HG03432 (cell line): Measurements from ENCODE around the gene FOXO3.

ENCODE experiments used
- ATAC-seq: cut with Tn5 transposase; IDR thresholded peaks from one replicate; pipeline ENCODE4 v1.9.1; 2021; ENCODE audit warnings: mild to moderate bottlenecking, moderate library complexity; ENCODE audit not compliant: unreplicated experiment

Gene FOXO3

DNA sequence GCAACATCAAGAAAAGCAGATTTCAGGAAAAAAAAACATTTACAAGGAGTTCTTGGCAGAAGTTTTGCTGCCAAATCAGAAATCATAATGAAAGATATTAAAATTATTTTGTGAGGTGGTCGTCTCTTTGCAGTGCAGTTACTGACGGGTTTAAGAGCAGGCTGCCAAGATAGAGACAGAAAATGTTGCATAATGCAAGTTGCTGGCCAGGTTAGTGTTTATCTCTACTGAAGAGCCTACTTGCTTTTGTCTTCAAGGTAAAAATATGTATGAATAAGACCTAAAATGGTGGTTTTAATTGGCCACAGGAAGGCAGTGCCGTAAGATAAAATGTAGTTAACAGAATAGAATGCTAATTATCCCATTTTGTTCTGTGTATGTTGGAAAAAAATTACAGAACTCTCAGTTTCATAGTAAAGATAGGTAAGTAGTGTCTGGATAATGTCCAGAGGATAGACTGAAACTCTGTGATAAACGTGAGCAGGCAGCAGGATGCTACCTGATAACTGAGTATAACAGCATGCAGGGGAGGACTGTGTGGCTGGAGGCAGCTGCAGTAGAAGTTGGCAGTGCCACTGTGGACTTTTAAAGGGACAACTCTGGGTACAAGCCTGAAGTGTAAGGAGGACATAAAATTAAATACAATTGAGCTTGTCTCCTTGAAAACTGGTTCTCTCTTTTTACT lies 13.9 kb downstream of the FOXO3 start:
- no peak for ATAC-seq

DNA sequence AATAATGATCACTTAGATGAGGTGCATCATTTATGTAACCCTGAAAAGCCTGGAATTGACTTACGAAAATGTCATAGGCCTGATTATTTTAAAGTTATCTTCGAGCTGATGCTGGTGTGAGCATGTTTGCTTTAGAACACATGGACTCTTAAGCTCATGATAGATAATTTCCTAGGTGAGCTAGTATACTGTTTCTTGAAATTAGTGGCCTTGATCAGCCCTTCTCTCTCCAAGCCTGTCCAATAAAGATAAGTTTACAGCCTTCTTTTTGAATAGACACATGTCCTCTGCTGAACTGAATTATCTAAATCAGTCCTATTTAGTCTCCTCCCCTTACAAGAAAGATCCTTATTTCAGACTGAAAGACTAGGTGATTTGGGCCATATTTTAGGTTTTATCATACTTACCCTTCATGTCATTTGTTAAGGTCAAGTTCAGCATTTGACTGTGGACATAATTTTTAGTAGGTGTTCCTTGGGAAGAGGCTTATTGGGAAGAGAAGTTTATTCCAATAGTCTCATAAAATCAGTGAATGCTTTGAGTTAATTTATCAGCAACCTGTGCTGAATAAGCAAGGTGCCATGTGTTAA lies 15.3 kb downstream of the FOXO3 start:
- no peak for ATAC-seq

- ATAC-seq, result no peak
Measured at GRCh38 chr6:108576709-108577108, 16.0 kb downstream of the FOXO3 start.

DNA sequence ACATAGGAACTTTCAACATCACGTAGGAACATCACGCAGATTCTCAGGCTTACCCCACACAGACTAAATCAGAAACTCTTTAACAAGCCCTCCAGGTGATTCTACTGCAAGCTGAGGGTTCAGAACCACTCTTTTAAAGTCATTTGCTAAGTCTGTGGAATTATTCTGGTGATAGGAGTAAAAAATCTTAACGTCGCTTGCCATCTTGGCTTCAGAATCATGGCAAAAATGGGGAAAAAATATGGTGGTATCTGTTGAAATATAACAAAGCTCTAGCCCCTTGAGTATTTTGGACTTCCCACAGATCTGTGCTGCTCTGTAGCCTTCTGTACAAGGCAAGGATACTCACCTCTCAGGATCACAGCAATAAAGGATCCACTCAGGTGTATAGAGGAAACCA lies 17.4 kb downstream of the FOXO3 start:
- ATAC-seq, result no peak

DNA sequence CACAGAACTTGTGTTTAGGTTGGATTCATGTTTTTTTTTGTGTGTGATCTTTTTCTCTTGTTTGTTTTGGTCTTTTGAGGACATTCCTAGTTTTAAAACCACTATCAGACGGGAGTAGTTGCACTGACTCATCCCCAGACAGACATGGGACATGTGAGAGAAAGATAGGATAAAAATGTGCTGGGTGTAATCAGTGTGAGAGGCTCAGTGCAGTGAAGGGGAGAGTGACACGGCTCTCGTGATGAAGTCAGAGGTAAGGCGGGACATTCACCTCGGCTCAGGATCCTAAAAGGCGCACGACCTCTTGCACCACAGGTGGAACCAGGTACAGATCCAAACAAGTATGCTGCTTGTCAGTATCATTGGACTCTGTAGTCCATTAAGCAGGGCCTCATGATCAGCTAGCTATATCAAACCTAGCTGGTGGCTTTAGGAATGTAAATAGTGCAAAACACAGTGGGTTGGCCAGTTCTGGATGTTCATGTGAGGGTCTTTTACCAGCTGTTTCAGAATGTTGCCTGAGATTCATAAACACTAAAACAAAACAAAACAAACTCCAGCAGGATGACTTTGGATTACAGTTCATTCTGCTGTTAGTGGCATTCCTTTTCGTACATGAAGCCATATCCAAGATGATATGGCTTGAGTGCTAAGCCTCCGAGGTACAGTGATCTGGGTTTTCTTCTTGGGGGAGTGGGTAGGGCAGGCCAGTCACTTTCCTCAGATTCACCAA lies 18.0 kb downstream of the FOXO3 start:
- ATAC-seq, result no peak

DNA sequence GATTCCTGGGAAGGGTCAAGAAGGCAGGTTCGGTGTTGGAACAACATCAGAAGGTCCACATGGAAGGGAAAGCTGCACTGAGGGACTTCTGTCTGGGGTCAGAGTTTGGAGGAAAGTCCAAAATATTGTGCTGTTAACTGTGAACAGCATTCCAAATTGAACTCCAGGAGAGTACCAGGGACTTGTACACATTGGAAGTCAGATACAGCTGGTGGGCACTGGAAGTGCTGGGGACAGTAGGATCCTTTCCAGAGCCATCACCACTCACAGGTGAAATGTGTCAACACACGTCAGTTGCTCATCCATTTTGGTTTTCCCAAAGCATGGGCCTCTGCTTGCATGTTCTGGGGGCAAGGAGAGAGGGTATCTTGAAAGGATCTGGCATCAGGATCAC lies 18.6 kb downstream of the FOXO3 start:
- no peak for ATAC-seq

DNA sequence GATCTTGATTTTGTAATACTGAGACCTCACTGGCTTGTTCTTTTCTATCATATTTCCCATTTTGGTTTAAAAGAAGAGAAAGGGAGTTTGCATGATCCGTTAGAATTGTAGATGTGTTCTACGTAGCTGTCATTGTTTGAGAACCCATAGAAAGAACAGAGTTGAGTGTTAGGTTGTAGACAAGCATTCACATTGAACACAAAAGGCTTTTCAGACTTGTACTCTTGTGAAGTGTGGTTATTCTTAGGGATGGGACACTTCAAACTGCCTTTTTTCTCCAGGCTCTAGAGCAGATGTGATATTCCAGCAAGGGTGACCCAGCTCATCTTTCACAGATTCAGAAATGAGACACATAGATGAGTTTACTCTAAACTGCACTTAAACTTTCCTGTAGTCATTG lies 19.9 kb downstream of the FOXO3 start:
- ATAC-seq, result no peak

DNA sequence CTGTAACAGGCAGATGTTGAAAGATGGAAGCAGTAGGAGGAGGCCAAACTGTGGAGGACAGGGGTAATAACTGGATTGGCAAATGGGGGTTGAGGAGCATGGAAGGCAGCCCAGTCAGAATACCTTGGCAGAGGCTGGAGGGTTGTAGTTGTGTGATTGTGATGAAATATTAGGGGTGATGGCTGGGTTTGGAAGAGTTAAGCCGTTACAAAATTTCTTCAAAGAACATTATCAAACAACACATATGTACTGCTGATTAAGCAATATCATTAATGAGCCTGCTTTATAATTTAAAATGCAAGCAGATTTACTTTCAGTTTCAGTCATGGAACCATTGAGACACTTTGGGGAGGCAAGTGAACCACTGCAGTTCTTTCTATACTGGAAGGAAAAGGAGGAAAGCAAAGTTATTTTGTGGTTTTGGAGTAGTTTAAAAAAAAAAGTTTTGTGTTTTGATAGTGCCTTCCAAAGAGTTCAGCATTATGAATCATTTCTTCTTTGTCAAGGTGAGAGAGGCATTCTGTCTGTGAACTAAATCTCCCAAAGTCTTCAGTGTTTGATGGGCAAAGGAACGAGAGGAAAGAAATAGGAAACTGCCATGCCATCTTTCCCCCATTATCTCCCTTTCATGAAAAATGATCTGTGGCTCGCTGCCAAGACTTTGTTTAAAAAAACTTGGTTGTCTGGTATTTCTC lies 20.7 kb downstream of the FOXO3 start:
- ATAC-seq, result no peak

DNA sequence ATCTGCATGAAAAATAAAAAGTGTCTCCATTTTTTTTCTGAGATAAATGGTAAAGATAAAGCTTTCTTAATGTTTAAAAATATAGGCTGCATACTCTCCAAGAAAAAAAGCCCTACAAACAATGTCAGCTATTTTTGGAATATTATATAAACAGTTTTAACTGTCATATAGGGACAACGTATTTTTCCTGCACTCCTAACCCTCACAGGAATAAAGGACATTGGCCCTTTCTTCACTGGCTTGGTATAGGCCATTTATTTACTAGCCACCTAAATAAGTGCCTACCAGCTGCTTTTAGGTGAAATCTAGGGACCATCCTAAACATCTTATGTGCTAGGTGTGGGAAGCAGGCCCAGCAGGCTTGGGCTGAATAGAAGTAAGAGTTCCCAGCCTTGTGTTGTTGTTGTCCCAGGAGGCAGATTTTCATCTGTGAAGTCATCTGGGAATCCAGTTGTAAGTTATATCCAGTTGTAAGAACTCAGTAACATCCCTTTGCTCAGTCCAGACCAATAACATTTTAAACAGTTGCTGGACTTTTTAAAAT lies 21.3 kb downstream of the FOXO3 start:
- no peak for ATAC-seq

DNA sequence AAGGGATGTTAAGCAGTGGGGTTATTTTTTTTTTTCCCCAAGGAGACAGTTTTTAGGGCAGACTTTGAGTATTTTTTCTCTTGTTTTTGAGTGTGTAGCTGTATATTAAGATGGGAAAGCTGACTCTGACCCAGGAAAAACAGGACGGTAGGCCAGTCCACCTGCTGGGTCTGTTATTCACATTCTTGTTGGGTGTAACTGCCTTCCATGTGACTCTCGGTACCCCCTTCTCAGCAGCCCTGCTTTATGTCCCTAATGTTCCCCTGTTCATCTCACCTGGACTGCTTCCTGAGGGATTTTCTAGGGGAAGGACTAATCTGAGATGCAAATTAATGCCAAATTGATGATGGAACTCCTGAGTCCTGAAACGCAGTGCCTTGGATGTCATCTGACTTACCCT lies 21.9 kb downstream of the FOXO3 start:
- no peak for ATAC-seq

DNA sequence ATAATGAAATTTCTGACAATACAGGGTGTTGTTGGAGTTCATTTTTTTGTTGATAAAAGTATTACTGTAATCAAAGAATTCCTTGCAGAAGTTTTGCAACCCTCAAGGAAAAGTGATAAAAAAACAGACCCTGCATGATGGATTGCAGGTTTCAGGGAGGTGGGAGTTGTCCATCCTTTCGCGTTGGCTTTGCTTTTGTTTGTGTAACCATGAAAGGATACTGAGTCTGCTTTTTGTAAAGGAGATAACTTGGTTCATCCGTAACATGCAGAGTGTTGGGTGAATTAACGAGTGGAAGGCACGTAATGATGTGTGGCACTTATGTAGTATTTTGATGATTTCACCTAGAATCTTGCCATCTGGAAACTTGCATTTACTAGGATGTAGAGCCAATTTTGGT lies 23.6 kb downstream of the FOXO3 start:
- ATAC-seq, result no peak

DNA sequence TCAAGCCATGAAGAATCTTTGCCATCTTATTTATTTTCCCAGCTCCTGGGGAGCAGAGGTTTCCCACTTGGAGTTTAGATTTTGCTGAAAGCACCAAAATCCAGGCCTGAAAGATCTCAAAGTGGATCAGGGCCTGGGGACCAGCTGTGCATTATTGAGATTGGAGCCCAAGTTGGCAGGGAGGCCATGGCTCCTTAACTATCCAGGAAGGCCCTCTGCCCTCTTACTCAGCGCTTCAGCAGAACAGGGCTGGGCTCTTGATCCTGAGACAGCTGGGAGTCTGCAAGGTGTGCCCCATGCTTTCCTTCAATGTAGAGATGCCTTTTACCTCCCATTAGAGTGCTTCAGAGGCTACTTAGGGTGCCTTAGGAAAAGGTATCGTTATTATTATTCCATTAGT lies 24.6 kb downstream of the FOXO3 start:
- ATAC-seq, result no peak

- no peak for ATAC-seq
Measured at GRCh38 chr6:108585921-108586536, 25.3 kb downstream of the FOXO3 start.

- no peak for ATAC-seq
Measured at GRCh38 chr6:108587258-108588059, 26.7 kb downstream of the FOXO3 start.

DNA sequence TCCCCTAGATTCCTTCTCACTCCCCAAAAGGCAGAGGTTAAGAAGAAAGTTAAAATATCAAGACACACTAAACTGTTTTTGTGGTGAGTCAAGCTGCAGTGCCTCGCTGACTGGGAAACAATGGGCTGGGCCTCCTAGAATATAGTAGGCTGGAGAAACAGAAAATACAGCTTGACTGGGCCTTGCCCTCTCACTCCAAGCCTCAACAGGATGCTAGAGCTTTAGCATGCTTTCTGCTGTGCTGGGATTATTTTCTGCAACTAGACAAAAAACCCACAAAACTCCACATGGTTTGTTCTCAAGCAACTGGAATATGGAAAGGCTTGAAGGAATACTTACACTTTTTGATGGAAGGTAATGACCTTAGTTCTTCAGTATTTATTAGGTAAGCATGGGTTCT lies 27.9 kb downstream of the FOXO3 start:
- ATAC-seq, result no peak

- ATAC-seq, result peak; percentile 52
Measured at GRCh38 chr6:108589244-108589791, 28.6 kb downstream of the FOXO3 start.

GRCh38 chr6:108591040-108591816 lies 30.5 kb downstream of the FOXO3 start:
- no peak for ATAC-seq

GRCh38 chr6:108592371-108593337 lies 31.9 kb downstream of the FOXO3 start:
- ATAC-seq, result peak; percentile 86
